GM19193 (cell line): ENCODE measurements around the gene KCNIP1.

Source experiments
- POLR2A ChIP-seq: IDR thresholded peaks from 4 replicates; pipeline ENCODE4 v1.6.1; 2011; ENCODE audit not compliant: insufficient read depth, insufficient read length; ENCODE audit errors: extremely low read depth

The KCNIP1 gene

DNA sequence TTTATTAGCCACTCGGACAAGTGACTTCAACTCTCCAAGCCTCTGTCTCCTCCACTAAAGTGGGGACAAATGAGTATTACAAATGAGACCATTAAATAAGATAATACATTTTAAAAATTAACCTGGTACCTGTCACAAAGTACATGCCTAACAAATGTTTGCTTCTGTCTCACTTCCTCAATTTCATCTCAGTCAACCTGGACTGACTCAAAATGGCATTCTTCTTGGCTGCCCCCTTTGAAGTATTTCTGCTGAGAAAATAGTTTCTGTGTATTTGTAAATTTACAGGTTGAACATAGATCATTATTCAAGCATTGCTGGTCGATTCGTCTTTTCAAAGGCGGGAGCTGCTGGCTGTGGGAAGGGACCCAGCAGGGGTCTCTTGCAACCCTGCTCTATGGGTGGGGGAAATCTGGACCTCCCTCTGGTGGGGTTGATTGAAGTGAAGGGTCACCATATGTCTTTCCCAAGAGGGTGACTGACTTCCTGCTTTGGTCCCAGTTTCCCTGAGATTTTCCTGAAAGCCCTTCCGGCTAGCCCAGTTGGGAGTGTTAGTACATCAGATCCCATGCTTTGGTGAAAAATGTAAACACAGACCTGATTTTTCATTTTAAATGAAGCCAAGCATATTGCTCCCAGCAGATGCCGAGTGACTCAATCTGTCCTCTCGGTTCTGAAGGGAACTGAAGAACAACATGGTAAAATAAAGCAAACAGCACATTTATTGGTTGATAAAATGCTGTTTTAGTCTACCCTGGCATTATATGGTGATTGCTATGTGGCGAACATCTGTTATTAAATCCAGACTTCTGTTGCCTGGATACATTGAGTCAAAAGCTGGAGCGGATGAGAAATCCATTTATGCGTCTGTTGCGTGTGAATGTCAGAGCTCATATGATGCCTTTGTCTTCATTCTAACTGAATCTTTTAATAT is 73.0 kb downstream of the KCNIP1 start:
- TF ChIP-seq POLR2A: no peak

DNA sequence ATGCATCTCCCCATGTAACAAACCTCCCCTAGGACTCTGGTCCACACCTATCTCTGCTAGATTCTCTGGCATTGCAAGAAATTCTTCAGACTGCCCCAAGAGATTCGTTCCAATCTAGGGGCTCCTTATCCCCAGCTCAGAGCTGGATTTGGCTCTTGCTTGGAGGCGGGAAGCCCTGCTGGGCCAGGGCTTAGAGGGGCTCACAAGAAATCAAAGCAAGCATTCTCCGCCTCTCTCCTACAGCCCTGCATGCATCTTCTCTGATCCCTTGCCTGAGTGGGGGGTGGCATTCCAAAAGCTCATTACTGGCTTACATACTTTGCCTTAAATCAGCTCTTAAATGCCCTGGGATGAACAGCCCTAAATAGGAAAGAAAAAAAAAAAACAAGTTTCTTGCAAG is 75.8 kb downstream of the KCNIP1 start:
- TF ChIP-seq POLR2A: no peak

- TF ChIP-seq POLR2A: no peak
These were observed 77.4 kb downstream of the KCNIP1 start for GRCh38 chr5:170581211-170581610.

DNA sequence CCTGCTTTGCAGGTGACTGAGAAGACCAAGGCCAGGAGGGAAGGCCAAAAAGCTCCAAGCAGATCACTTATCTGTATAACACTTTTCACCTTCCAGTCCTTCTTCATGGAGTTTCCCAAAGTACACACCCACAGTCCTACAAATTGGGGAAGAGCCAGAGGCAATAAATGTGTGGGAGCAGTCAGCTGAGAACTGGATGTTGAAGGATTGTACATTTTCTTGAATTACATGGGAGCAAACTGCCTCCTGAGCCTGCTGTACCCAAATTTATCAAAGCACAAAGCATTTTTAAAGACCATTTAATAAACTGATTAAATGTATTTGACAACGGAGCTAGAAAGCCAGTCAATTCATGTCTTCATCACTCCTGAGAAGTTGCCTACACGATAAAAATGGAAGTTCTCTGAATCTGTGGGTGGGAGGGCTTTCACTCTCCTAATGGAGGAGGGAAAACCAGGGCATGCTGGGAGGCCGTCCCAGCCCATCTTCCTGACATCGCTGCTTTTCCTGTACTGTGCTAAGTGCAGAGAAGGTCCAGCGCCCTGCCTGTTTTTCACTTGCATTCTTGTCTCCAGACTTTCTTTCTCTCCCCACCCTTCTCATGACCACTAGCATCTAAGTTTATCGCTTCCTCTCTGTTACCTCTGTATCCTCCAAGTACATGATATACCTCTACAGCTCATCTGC is 79.0 kb downstream of the KCNIP1 start:
- no peak for TF ChIP-seq POLR2A

DNA sequence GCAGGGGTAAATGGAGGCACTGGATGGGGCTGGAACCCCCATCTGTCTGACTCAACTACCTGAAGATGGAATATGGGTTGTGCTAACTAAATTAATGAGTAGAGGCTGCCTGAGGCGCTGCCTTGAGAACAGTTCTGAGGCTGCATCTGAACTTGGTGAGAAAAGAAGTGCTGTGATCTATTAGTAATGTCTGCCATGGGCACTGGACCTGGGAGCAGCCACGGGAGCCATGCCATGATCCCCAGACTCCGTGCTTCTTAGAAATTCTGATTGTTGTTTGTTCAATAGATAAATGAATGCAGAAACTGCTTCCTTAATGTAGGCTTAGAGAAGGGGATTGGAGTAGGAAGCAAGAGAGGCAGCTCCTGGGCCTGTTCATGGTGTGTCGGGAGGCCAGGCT is 80.2 kb downstream of the KCNIP1 start:
- no peak for TF ChIP-seq POLR2A

DNA sequence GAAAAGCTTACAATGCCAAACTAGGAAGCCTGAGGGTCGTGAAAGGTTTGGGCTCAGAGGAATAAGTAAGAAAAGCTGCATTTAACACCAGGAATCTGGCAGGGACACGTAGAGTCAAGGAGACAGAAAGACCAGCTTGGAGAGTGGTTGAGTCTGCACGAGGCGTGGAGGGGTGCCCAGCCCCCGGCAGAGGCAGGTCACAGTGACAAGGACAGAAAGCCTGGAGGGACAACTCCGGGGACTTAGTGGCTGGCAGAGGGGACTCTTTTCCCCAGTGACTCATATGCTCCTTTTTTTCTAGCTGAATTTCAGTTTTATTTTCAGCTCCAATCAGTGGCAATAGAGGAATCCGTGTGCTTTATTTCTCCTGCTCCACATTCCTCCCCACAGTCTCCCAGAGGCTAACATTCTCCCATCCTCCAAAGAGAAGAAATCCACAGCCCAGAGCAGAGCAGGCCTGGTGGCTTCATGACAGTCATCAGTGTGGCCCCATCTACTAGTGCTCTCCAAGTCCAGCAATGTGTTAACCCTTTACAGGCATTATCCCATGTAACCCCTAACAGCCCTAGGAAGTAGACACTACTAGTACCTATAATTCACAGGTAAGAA is 80.7 kb downstream of the KCNIP1 start:
- no peak for TF ChIP-seq POLR2A

DNA sequence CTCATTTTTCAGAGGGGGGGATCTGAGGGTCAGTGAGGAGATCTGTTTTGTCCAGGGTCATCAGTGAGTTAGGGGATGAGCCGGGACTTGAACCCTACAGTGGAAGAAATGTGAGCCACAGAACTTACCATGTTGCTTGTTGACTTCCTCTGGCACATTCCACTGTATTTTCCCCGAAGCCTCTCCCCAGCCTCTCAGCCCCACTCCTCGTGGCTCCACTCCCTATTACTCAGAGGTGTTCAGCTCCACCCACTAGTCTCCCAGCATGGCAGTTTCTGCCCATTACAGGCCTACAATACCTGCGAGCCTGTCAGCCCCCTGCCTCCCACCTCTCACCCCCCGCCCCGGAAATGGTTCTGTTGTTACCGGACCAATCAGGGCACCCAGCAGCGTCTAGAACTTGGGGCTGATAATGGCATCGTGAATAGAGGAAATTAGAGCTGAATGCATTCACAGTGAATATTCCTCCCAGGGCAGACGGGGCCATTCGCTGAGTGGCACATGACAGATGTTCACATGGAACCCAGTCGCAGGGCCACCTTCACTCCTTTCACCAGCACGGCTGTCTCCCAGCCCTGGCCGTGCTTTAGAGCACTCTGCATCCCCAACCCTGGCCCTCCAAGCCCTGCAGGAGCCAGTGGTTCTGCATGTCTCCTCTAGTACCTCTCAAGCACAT is 81.6 kb downstream of the KCNIP1 start:
- TF ChIP-seq POLR2A: no peak

- no peak for TF ChIP-seq POLR2A
These were observed 84.0 kb downstream of the KCNIP1 start for GRCh38 chr5:170587808-170588207.

DNA sequence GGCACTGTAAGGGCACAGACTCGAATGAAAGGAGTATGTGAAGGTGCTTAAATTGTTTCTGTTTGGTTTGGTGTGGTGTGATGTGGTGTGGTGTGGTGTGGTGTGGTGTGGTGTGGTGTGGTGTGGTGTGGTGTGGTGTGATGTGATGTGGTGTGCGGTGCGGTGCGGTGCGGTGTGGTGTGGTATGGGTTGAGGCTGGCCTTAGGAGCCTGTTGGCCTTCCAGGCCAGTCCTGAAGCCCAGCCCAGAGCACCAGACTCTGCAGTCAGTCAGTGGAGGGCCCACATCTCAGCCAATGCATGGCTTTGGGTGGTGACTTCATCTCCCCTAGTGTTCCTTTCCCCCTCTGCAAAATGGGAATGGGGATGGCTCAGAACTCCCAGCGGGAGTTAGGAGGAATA is 85.8 kb downstream of the KCNIP1 start:
- no peak for TF ChIP-seq POLR2A

DNA sequence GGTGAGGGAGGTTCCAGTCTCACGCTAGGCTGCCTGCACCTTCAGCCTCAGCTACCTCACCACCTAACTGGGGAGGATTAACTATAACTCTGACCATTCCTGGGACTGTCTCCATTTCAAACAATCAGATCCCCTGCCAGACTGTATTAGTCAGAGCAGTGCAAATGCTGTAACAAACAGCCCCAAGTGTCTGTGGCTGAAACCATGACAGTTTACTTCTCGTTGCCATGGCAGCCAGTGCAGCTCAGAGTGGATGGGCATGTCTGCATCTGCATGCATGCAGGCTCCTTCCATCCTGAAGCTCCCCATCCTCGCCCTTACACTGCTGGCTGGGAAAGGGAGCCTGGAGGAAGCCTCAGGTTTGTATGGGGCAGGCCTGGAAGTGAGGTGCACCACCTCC is 86.7 kb downstream of the KCNIP1 start:
- no peak for TF ChIP-seq POLR2A

DNA sequence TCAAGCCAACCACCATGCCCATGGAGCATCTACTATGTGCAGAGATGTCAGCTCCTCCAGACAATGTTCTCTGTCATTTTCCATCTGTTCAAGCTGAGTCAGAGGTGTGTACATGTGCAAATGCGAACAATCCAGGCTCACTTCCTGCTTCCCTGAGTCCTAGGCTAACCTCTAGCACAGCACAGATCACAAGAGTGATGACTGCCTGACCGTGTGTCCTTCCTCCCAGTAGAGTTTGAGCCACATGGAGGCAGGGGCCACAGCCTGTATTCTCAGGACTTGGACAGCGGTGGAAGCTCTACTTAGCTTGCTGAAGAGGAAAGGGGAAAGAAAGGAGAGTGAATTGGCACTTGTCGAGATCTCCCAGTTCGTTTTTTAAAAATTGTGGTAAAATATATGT is 87.2 kb downstream of the KCNIP1 start:
- TF ChIP-seq POLR2A: no peak

DNA sequence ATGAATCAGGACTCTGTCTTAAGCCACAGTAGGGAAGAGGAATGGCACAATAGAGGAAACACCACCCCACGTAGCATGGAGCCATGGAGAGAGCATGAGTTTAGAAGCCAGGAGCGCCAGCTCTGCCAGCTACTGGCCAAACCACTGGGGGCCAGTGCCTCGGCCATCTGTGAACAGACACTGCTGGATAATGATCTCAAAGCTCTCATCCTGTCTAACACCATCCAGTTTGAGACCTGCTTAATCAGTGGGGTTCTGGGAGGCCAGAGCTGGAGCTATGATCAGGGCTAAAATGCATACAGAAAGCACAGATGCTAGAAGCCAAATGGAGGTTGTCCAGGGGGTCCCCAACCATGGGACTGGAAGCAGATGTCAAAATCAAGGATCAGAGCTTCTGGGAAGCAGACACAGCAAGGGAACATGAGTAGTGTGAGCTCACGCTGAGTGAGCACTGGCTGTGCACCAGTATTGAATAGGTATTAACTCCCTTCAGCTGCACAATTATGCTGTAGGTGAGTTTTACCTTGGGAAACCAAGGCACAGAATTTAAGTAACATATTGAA is 92.7 kb downstream of the KCNIP1 start:
- no peak for TF ChIP-seq POLR2A

- TF ChIP-seq POLR2A: no peak
These were observed 93.4 kb downstream of the KCNIP1 start for GRCh38 chr5:170597109-170597751.

DNA sequence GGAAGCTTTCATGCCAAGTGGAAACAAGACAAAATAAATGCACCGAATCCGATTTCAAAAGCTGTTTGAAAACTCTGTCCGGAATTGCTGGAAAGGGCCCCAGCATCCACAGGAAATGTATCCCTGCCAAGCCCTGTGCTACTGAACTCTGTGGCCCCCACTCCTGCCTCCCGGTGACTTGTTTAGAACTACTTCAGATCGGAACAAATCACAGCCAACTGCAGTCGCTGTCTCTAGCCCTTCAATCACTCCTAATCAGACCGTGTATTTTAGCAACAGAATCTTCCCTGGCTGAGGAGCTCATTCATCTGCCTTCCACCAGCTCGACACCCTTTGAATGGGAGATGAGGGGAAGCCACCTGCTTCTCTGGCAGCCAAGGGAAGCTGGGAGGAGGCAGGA is 94.1 kb downstream of the KCNIP1 start:
- no peak for TF ChIP-seq POLR2A
